ENCODE results near the gene SCCPDH.
A peak's percentile ranks its signal among the peaks of the same experiment; 100 is the strongest.
"Not testable (repeated sequence)": the region's sequence is repeated elsewhere in the genome, so short reads cannot be mapped to it uniquely, and the experiment has no call there.

The SCCPDH gene

DNA sequence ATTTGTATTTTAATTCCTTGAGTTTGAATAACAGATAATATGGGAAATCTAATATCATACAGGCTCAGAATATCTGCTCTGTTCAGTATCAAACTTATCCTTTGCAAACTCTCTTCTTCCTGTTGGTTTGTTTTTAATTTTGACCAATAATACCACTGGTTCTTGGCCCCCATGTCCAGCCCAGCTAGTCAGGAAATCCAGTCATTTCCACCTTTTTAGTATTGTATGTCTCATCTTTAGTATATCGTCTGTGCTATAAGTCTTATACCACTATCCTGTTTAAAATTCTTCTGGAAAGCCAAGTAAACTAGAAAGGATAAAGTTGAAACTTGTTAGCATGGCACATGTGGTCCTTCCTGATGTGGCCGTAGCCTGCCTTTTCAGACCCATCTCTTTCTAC, 10.7 kb downstream of the SCCPDH start:
- in situ Hi-C loops (cut with HindIII; ENCODE audit: low pct_ligation_motif_present, low pct_unique_long_range_greater_than_20kb, low sequenced_read_pairs), result no loop called here
- DNase-seq, result no peak

DNA sequence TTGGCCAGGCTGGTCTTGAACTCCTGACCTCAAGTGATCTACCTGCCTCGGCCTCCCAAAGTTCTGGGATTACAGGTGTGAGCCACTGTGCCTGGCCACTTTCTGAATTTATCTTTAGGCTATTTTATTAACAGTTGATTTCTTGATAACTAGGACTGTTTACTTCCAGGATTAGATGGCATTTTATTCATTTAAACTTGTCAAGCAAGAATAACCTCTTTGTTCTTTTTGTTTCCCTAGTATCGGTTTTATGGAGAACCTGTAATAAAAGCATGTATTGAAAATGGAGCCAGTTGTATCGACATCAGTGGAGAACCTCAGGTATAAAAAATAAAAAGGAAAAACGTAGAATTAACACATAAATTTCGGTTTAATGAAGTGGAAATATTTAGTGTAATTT, 11.5 kb downstream of the SCCPDH start:
- in situ Hi-C loops (cut with HindIII; ENCODE audit: low pct_ligation_motif_present, low pct_unique_long_range_greater_than_20kb, low sequenced_read_pairs), result no loop called here
- DNase-seq, result no peak

DNA sequence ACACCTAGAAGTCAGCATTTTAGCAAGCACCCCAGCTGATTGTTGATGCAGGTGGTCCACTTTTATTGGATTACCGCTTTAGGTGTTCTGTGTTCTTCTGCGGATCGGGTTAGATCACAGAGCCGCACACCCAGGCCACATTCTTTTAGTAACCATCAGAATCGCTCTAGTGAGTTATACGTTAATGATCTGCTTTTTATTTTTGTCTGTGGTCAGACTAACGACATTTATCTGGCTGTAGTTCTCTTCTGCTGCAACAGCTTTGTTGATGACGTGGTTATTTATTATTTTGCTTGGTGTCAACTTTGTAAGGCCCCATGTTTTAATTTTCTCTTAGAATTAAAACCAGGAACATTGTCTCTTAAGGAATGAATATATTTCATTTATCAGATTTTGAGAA, 18.2 kb downstream of the SCCPDH start:
- in situ Hi-C loops (cut with HindIII; ENCODE audit: low pct_ligation_motif_present, low pct_unique_long_range_greater_than_20kb, low sequenced_read_pairs), result no loop called here
- peak; percentile 91 for DNase-seq

DNA sequence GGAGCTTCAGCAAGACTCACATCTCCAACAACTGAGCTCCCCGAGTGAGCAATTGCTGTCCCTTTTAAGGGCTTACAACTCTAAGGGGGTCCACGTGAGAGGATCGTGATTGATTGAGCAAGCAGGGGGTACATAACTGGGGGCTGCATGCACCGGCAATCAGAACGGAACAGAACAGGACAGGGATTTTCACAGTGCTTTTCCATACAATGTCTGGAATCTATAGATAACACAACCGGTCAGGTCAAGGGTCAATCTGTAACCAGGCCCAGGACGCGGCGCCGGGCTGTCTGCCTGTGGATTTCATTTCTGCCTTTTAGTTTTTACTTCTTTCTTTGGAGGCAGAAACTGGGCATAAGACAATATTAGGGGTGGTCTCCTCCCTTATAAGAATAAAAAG, 21.9 kb downstream of the SCCPDH start:
- DNase-seq; in situ Hi-C loops (cut with HindIII; ENCODE audit: low pct_ligation_motif_present, low pct_unique_long_range_greater_than_20kb, low sequenced_read_pairs): not testable (repeated sequence)

DNA sequence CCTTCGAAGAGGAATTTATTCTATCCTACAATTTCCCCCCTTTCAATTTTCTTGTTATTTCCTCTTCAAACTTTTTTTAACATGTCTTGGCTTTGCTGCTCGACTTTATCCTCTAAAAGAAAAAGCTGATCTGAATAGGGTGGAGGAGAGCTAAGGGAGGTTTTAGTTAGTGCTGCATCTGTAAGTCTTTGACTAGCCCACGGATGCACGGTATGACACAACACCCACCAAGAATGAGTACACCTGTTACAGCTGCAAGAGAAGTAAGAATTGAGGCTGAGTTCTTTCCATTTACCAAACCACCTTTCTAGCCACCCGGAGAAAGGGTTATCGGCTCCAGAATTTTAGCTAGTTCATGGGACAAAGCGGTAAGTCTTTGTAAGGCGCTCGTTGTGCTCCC, 23.8 kb downstream of the SCCPDH start:
- no peak for DNase-seq
- in situ Hi-C loops (cut with HindIII; ENCODE audit: low pct_ligation_motif_present, low pct_unique_long_range_greater_than_20kb, low sequenced_read_pairs), result no loop called here

DNA sequence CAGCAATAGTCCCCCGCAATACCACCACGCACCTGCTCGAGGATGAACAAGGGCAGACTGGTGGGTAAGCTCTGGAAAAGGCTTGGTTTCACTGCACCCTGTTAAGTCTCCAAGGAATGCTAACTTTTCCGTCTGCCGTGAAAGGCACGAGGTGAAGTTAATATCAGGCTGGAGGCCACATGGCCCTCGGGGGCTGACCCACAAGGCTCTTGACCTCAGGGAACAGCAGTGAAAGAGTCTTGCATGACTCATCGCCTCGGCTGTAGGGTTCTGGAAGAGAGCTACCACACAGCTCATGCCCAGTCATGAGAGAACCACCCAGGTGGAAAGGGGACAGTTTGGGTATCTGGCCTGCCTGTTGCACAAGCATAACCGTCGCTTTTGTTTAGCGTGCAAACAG, 24.7 kb downstream of the SCCPDH start:
- in situ Hi-C loops (cut with HindIII; ENCODE audit: low pct_ligation_motif_present, low pct_unique_long_range_greater_than_20kb, low sequenced_read_pairs), result no loop called here
- DNase-seq, result peak; percentile 97

DNA sequence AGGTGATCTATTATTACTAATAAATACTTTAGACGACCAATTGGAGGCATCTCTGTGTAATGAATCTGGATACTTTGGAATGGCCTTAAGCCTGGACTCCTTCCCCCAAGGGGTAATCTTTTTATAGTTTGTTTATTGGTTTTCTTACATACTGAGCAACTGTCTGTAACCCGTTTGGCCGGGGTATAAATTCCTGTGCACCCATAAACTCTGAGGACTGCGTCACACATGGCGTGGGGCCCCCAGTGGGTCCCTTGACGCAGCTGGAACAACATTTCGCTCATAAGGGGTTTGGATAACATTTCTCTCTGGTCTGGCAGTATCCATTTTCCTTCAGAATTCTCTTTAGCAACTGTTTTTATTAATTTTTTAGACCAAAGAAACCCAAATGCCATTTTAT, 26.5 kb downstream of the SCCPDH start:
- in situ Hi-C loops (cut with HindIII; ENCODE audit: low pct_ligation_motif_present, low pct_unique_long_range_greater_than_20kb, low sequenced_read_pairs), result no loop called here
- DNase-seq, result no peak

DNA sequence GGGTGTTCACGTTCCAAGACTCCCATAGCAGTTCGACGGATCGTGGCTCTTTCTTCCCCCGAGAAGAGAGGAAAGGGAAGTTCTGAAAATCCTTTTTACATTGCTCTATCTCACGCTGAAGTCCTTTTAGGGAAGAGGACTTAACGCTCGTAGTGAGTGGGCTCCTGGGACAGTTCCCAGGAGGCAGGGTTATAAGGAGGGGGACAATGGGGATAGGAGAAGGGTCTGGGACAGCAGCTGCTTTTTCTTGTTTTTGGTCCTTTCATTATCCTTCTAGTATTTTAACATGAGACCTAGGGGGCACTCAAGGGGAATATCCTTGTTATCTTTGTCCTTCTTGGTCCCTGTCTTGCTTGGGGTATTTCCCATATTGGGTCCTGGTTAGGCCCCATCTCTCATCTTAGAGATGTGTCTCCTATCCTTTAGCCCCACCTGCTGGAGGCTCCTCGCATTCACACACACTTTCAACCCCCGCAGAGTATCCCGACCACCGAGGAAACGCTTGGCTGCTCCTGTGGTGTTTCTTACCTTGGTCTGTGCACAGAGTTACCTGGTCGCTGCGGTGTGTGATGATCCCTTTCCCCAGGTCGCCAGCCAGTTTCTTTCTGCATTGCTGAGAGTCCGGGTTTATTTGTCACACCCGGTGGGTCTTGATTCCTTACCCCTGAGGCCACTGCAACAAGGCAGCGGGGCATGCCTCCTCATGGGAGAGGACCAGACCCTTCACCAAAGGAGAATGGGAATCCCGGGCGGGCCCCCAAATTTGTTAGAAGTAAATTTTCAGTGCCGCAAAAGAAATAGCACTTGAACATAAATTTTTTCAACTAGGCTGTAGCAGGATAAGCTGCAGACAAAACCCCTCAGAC, 29.7 kb downstream of the SCCPDH start:
- peak; percentile 69 for DNase-seq
- in situ Hi-C loops (cut with HindIII; ENCODE audit: low pct_ligation_motif_present, low pct_unique_long_range_greater_than_20kb, low sequenced_read_pairs), result no loop called here

DNA sequence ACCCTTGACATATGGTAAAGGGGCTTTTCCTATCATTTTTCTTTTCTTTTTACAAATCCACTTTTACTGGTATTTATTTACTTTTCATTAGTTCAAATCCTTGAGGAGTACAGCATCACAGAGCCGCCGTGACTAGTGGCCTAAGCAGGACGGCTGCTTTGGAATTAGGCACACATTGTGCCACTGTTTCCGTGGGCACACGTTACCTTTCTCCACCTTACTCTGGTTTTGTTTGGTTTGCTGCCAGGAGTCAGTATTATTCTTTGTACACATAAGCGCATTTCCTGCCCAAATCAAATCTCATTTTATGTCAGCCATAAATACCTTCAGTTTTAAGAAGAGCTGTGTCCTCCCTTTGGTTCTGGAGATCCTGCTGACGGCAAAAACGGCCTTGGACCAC, 31.2 kb downstream of the SCCPDH start:
- in situ Hi-C loops (cut with HindIII; ENCODE audit: low pct_ligation_motif_present, low pct_unique_long_range_greater_than_20kb, low sequenced_read_pairs), result no loop called here
- DNase-seq, result no peak

DNA sequence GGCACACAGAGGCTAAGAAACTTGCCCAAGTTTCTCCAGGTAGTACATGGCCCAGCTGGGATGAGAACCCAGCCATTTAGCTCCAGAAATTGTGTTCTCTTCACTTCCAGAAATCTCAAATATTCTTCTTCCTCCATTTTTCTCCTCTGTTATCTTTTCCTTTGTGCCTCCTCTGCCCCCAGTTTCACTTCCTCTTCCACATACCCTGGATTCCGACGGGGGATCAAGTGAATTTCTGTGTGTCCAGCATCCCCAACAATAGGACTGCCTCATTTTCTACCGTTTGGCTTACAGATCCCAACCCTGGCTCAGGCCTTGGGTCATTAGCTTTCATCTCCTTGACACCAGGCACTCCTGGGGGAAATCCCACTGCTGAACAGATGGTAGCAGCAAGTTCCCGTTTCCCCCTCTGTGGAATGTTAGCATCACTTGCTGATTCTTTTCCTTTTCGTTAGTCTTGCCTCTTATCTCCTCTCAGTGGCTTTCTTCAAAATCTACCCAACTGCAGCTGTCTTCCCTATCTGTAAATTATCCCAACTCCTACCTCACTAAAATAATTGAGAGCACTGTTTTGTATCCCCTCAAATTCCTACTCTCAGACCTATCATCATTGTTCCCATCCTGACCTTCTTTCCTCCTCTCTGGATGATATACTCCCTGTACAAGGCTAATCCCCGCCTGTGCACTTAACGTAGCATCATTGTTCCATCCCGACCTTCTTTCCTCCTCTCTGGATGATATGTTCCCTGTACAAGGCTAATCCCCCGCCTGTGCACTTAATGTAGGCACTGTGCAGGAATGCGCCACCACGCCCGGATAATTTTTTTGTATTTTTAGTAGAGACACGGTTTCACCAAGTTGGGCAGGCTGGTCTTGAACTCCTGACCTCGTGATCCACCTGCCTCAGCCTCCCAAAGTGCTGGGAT, 36.5 kb downstream of the SCCPDH start:
- in situ Hi-C loops (cut with HindIII; ENCODE audit: low pct_ligation_motif_present, low pct_unique_long_range_greater_than_20kb, low sequenced_read_pairs), result no loop called here
- no peak for DNase-seq

DNA sequence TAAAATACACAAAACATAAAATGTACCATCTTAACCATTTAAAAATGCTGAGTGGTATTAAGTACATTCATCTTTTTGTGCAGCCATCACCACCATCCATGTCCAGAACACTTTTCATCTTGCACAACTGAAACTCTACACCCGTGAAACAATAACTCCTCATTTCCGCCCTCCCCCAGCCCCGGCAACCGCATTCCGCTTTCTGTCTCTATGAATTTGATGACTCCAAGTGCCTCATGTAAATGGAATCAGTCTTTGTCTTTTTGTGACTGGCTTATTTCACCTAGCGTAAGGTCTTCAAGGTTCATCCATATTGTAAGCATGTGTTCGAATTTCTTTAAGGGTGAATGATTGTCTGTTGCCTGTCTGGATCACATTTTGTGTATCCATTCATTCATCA, 37.2 kb downstream of the SCCPDH start:
- in situ Hi-C loops (cut with HindIII; ENCODE audit: low pct_ligation_motif_present, low pct_unique_long_range_greater_than_20kb, low sequenced_read_pairs), result no loop called here
- DNase-seq, result no peak

DNA sequence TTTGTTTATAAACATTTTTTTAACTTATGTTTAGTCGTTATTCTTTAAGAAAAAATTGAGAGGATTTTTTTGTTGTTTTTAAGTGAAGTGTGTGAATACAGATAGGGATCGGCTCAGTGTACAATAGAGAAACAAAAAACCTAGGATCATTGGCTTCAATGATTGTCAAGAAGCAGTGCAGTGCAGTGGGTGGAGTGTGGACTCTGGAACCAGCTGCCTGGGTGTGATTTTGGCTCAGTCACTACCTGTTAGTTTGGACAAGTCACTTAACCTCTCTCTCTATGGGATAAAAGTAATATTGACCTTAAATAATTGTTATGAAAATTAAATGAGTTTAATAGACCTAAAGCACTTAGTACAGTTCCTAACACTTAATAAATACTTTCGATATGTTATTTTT, 41.3 kb downstream of the SCCPDH start:
- no peak for DNase-seq
- in situ Hi-C loops (cut with HindIII; ENCODE audit: low pct_ligation_motif_present, low pct_unique_long_range_greater_than_20kb, low sequenced_read_pairs), result no loop called here

DNA sequence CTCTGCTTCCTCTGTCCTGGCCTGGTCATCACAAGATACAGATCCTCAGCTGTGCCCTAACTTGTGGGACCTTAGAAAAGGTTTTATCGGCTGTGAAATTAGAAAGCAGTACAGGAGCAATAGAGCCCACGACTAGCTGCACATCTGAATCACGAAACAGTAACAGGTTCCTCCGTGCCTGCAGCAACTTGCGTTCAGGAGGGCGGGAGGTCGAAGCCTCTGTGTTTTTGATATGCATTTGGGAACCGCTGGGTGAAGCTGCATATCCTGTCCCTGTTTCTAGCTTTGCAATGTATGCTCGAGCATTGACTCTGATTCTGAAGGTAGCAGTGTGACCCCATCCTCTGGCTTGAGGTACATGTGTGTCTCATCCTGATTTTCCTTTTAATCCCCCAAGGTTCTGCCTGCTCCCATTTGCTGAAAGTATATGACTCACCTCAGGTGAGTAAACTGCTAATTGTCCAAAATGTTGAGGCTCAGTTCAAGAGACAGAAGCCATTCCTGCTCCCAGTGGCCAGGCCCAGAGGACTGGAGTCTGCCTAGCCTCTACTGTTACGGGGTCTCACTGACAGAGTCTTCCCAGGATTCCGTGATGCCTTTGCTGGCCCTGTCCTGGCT, 44.3 kb downstream of the SCCPDH start:
- no peak for DNase-seq
- in situ Hi-C loops (cut with HindIII; ENCODE audit: low pct_ligation_motif_present, low pct_unique_long_range_greater_than_20kb, low sequenced_read_pairs), result no loop called here

DNA sequence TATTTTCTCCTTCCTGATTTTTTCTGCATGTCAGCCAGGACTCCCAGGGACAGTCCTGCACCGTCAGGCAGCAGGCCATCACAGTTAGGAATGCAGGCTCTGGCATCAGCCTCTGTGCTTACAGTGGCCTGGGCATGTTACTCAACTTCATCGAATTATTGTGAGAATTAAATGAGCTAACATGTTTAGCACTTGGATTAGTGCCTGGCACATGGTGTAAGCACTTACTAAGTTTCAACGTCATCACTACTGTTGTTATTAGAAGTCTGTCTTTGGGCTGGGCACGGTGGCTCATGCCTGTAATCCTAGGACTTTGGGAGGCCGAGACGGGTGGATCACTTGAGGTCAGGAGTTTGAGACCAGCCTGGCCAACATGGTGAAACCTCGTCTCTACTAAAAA, 45.1 kb downstream of the SCCPDH start:
- no peak for DNase-seq
- in situ Hi-C loops (cut with HindIII; ENCODE audit: low pct_ligation_motif_present, low pct_unique_long_range_greater_than_20kb, low sequenced_read_pairs), result no loop called here

DNA sequence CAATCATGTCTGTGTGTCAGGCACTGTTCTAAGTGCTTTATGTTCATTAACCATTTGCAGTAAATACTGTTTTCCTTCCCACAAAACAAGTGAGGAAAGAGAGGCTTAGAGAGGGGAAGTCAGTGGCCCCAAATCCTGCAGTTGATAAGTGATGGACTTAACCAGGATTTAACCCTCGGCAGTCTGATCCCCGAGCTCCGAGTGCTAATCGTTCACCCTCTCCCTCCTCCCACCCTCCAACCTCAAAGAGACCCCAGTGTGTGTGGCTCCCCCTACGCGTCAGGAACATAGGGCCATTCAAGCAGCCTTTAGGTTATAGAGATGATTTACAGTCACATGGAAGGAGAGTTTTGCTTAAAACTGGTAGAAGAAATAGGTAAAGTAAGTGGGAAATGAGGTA, 47.2 kb downstream of the SCCPDH start:
- in situ Hi-C loops (cut with HindIII; ENCODE audit: low pct_ligation_motif_present, low pct_unique_long_range_greater_than_20kb, low sequenced_read_pairs), result no loop called here
- DNase-seq, result no peak

DNA sequence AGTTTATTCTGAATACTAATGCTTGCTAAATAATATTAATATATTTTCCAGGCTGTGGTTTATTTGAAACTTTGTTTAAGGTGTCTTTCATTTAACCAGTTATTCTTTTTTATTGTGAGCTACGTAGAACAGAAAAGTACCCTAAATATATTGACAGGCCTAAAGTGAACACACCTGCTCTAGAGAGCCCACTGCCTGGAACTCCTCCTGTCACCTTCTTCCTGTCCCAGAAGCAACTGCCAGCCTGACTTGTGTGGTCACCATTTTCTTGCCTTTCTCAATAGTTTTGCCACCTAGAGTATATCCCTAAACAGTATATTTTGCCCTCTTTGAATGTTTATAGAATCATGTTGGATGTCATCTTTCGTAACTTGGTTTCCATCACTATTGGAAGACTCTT, 48.5 kb downstream of the SCCPDH start:
- DNase-seq, result no peak
- in situ Hi-C loops (cut with HindIII; ENCODE audit: low pct_ligation_motif_present, low pct_unique_long_range_greater_than_20kb, low sequenced_read_pairs), result no loop called here

DNA sequence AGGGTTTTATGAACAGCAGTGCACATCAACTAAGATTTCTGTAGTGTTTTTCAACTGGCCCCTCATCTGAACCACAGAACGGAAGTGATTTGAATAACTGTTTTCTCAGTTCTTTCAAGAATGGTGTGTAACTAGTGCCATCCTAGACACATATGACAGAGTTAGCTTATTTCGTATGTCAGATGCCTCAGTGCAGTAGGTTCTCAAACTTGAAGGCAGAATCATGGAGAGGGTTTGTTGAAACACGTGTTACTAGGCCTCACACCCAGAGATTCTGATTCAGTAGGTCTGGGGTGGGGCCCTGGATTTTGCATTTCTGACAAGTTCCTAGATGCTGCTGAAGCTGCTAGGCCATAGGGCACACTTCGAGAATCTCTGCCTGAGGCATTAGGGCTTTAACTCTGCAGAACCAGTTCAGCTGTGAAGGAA, 49.0 kb downstream of the SCCPDH start:
- no peak for DNase-seq
- in situ Hi-C loops (cut with HindIII; ENCODE audit: low pct_ligation_motif_present, low pct_unique_long_range_greater_than_20kb, low sequenced_read_pairs), result no loop called here

DNA sequence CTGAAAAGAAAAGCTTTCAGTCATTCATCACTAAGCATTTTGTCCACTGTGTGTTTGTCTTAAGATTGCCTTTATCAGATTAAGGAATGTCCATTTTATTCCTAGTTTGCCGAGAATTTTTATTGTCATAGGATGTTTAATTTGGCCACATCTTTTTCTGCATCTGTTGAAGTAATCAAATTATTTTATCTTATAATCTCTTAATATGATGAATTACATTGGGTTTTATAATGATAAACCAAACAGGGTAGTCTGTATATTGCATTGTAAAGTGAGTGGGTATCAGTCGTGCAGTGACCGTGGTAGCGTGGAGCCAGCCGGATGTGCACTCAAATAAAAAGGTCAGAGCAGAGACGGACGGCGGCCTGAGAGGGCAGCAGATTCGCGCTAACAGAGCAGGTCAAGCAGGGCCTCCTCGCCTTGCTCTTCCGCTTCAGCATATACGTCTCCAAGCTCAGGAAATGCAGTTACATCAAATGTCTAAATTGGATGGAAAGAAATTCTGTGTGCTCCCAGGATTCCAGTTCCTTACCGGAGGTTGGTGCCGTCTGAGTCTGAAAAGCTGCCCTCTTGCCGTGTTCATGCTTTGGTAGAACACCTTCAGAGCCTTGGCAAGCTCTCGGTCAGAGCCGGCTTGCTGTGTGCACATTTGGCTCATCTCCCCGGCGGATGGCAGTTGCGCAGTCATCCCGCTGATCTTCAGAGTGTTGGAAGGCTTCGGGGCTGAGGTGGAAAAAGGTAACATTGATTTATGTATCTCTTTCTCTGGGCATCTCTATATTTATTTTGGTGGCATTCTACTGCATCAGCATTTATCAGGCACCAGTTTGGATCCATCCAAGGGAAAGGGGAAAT, 51.5 kb downstream of the SCCPDH start:
- no peak for DNase-seq
- in situ Hi-C loops (cut with HindIII; ENCODE audit: low pct_ligation_motif_present, low pct_unique_long_range_greater_than_20kb, low sequenced_read_pairs), result no loop called here

Measured in ACHN (cell line).